Mesendoderm (in vitro differentiated cells): ENCODE data around the gene GPRIN1.
A peak's percentile ranks its signal among the peaks of the same experiment; 100 is the strongest.

Experiments
- DNase-seq: peaks from one replicate; pipeline ENCODE4 v3.0.0; 2013
- H2AK5ac ChIP-seq: 2 replicates; pipeline ENCODE4 v1.6.1; 2013; ENCODE audit warnings: low read length, inconsistent platforms
- H2BK120ac ChIP-seq: 2 replicates; pipeline ENCODE4 v1.6.1; 2013; ENCODE audit warnings: low read depth, mild to moderate bottlenecking, low read length, moderate library complexity, mixed read lengths
- H2BK15ac ChIP-seq: replicated peaks from 2 replicates; pipeline ENCODE4 v1.6.1; 2013; ENCODE audit warnings: low read depth, mild to moderate bottlenecking, moderate library complexity
- H2BK5ac ChIP-seq: 2 replicates; pipeline ENCODE4 v1.6.1; 2013; ENCODE audit warnings: low read length, inconsistent platforms
- H3K18ac ChIP-seq: 2 replicates; pipeline ENCODE4 v1.6.1; 2013; ENCODE audit warnings: mild to moderate bottlenecking, low read length, mixed read lengths
- H3K23ac ChIP-seq: one replicate; pipeline ENCODE4 v1.6.1; 2013; ENCODE audit warnings: low read length
- H3K27ac ChIP-seq: 2 replicates; pipeline ENCODE4 v1.5.1; 2013; ENCODE audit warnings: low read depth, mild to moderate bottlenecking, inconsistent platforms, low read length, moderate library complexity
- H3K27me3 ChIP-seq: 2 replicates; pipeline ENCODE4 v1.6.1; 2013; ENCODE audit warnings: low read length, control low read depth, mild to moderate bottlenecking, inconsistent platforms; ENCODE audit not compliant: insufficient read depth, poor library complexity
- H3K36me3 ChIP-seq: 2 replicates; pipeline ENCODE4 v1.6.1; 2013; ENCODE audit warnings: low read length, inconsistent platforms; ENCODE audit not compliant: control insufficient read depth, insufficient read depth
- H3K4ac ChIP-seq: one replicate; pipeline ENCODE4 v1.6.1; 2013; ENCODE audit warnings: low read depth, mild to moderate bottlenecking, low read length, moderate library complexity
- H3K4me1 ChIP-seq: 2 replicates; pipeline ENCODE4 v1.6.1; 2013; ENCODE audit warnings: low read depth, low read length, inconsistent platforms; ENCODE audit not compliant: control insufficient read depth
- H3K4me2 ChIP-seq: 2 replicates; pipeline ENCODE4 v1.6.1; 2013; ENCODE audit warnings: low read length
- H3K4me3 ChIP-seq: 2 replicates; pipeline ENCODE4 v1.5.1; 2013; ENCODE audit warnings: mild to moderate bottlenecking, low read length
- H3K56ac ChIP-seq: one replicate; pipeline ENCODE4 v1.6.1; 2013; ENCODE audit warnings: low read length
- H3K79me1 ChIP-seq: 2 replicates; pipeline ENCODE4 v1.6.1; 2013; ENCODE audit warnings: low read length, inconsistent platforms
- H3K79me2 ChIP-seq: 2 replicates; pipeline ENCODE4 v1.6.1; 2013; ENCODE audit warnings: mild to moderate bottlenecking, low read length; ENCODE audit not compliant: control insufficient read depth, insufficient read depth
- H3K9ac ChIP-seq: 2 replicates; pipeline ENCODE4 v1.6.1; 2013; ENCODE audit warnings: low read length, inconsistent platforms
- H4K5ac ChIP-seq: one replicate; pipeline ENCODE4 v1.6.1; 2013; ENCODE audit warnings: low read length
- H4K8ac ChIP-seq: one replicate; pipeline ENCODE4 v1.6.1; 2013; ENCODE audit warnings: low read depth, mild to moderate bottlenecking, control low read depth, low read length, moderate library complexity
- WGBS: extraction: QIAGEN DNeasy Blood & Tissue Kit; methylation state at CpG from one replicate; pipeline ENCODE4 v1.1.7; 2013; ENCODE audit warnings: low lambda C conversion rate, missing lambda C conversion rate; ENCODE audit not compliant: insufficient coverage; ENCODE audit errors: extremely low coverage; 5-methylcytosine and 5-hydroxymethylcytosine counted together

Gene GPRIN1

GRCh38 chr5:176632745-176633144, 22.8 kb upstream of the GPRIN1 start:
- H3K79me2 ChIP-seq, result no peaks in the 10 kb centered on the region
- peaks cover 8% of the 10 kb centered on the region for H3K27me3 ChIP-seq
- H3K4me2 ChIP-seq, result no peak overlapping the region
- no peak overlapping the region for H3K56ac ChIP-seq
- no peak overlapping the region for H3K9ac ChIP-seq
- H3K27ac ChIP-seq, result no peak overlapping the region
- no peak overlapping the region for H3K4me3 ChIP-seq
- peaks cover 5% of the 10 kb centered on the region for H3K4me1 ChIP-seq
- no peak overlapping the region for H3K4ac ChIP-seq
- no peak overlapping the region for H4K8ac ChIP-seq
- H2BK15ac ChIP-seq, result no peak overlapping the region
- WGBS, result no CpG with 5 or more reads among the region's 2 CpGs
- no peak overlapping the region for H3K23ac ChIP-seq
- no peaks in the 10 kb centered on the region for H3K79me1 ChIP-seq
- H2BK5ac ChIP-seq, result no peak overlapping the region
- H2AK5ac ChIP-seq, result no peak overlapping the region
- no peak for DNase-seq
- H2BK120ac ChIP-seq, result no peak overlapping the region
- H3K36me3 ChIP-seq, result no peaks in the 10 kb centered on the region
- no peak overlapping the region for H3K18ac ChIP-seq
- no peak overlapping the region for H4K5ac ChIP-seq

- H3K79me2 ChIP-seq, result no peaks in the 10 kb centered on the region
- peaks cover 8% of the 10 kb centered on the region for H3K27me3 ChIP-seq
- no peak overlapping the region for H3K9ac ChIP-seq
- H3K36me3 ChIP-seq, result no peaks in the 10 kb centered on the region
- no peak overlapping the region for H3K4me3 ChIP-seq
- H4K8ac ChIP-seq, result no peak overlapping the region
- no peak overlapping the region for H3K18ac ChIP-seq
- no peak overlapping the region for H2AK5ac ChIP-seq
- H4K5ac ChIP-seq, result no peak overlapping the region
- H3K23ac ChIP-seq, result no peak overlapping the region
- no peak overlapping the region for H3K4me2 ChIP-seq
- no peak overlapping the region for H2BK15ac ChIP-seq
- H3K27ac ChIP-seq, result no peak overlapping the region
- no peak overlapping the region for H3K56ac ChIP-seq
- H3K4me1 ChIP-seq, result peaks cover 5% of the 10 kb centered on the region
- no peaks in the 10 kb centered on the region for H3K79me1 ChIP-seq
- no peak overlapping the region for H3K4ac ChIP-seq
- no peak for DNase-seq
- WGBS, result no CpG with 5 or more reads among the region's 7 CpGs
- H2BK5ac ChIP-seq, result no peak overlapping the region
- H2BK120ac ChIP-seq, result no peak overlapping the region
Observed at GRCh38 chr5:176631383-176632200, 21.6 kb upstream of the GPRIN1 start.

- H3K27ac ChIP-seq, result no peak overlapping the region
- no peak overlapping the region for H4K8ac ChIP-seq
- no peak overlapping the region for H3K18ac ChIP-seq
- DNase-seq, result no peak
- H3K4me3 ChIP-seq, result no peak overlapping the region
- H3K4me1 ChIP-seq, result peaks cover 5% of the 10 kb centered on the region
- no peaks in the 10 kb centered on the region for H3K79me1 ChIP-seq
- H3K79me2 ChIP-seq, result no peaks in the 10 kb centered on the region
- H3K56ac ChIP-seq, result no peak overlapping the region
- H3K36me3 ChIP-seq, result no peaks in the 10 kb centered on the region
- H3K23ac ChIP-seq, result no peak overlapping the region
- no peak overlapping the region for H3K4ac ChIP-seq
- H4K5ac ChIP-seq, result no peak overlapping the region
- no peak overlapping the region for H2BK120ac ChIP-seq
- H2BK15ac ChIP-seq, result no peak overlapping the region
- WGBS, result no CpG with 5 or more reads among the region's 20 CpGs
- no peak overlapping the region for H3K9ac ChIP-seq
- no peak overlapping the region for H2AK5ac ChIP-seq
- peaks cover 8% of the 10 kb centered on the region for H3K27me3 ChIP-seq
- H3K4me2 ChIP-seq, result peak overlapping the region; percentile 85
- H2BK5ac ChIP-seq, result no peak overlapping the region
Observed at GRCh38 chr5:176630681-176631222, 20.8 kb upstream of the GPRIN1 start.

- no peak within 1 kb of the TSS for H3K27ac ChIP-seq
- no CpG with 5 or more reads among the region's 94 CpGs for WGBS
- H3K18ac ChIP-seq, result no peak within 1 kb of the TSS
- H3K9ac ChIP-seq, result peak within 1 kb of the TSS; percentile 68
- peak within 1 kb of the TSS; percentile 78 for H3K56ac ChIP-seq
- H3K23ac ChIP-seq, result no peak within 1 kb of the TSS
- H4K8ac ChIP-seq, result no peak within 1 kb of the TSS
- H2BK120ac ChIP-seq, result no peak within 1 kb of the TSS
- no peak within 1 kb of the TSS for H2BK5ac ChIP-seq
- H3K4me2 ChIP-seq, result peak within 1 kb of the TSS; percentile 100
- DNase-seq, result peak; percentile 70
- peaks cover 8% of the 10 kb centered on the region for H3K27me3 ChIP-seq
- no peaks in the 10 kb centered on the region for H3K36me3 ChIP-seq
- H3K4me3 ChIP-seq, result peak within 1 kb of the TSS; percentile 69
- no peaks in the 10 kb centered on the region for H3K79me2 ChIP-seq
- H3K4ac ChIP-seq, result no peak within 1 kb of the TSS
- H2BK15ac ChIP-seq, result no peak within 1 kb of the TSS
- H3K79me1 ChIP-seq, result no peaks in the 10 kb centered on the region
- H4K5ac ChIP-seq, result no peak within 1 kb of the TSS
- peaks cover 5% of the 10 kb centered on the region for H3K4me1 ChIP-seq
- H2AK5ac ChIP-seq, result no peak within 1 kb of the TSS
Observed at GRCh38 chr5:176629853-176630680, 20.1 kb upstream of the GPRIN1 start, which contains the start of the genes EIF4E1B and SNCB. EIF4E1B (plus strand) TSS chr5:176630675; CDS start chr5:176642788, 12,113 bp downstream. SNCB (minus strand) TSS chr5:176630534; CDS start chr5:176629654, 880 bp downstream.

- peak overlapping the region; percentile 100 for H3K4me2 ChIP-seq
- WGBS, result no CpG with 5 or more reads among the region's 34 CpGs
Observed at GRCh38 chr5:176629317-176629852, 19.4 kb upstream of the GPRIN1 start.

More at GRCh38 chr5:176629317-176629852, 19.4 kb upstream of the GPRIN1 start:
- no peak overlapping the region for H2BK120ac ChIP-seq
- no peaks in the 10 kb centered on the region for H3K36me3 ChIP-seq
- H3K27ac ChIP-seq, result no peak overlapping the region
- no peak overlapping the region for H3K23ac ChIP-seq
- H3K27me3 ChIP-seq, result peaks cover 8% of the 10 kb centered on the region
- peak overlapping the region; percentile 42 for H3K56ac ChIP-seq
- no peak for DNase-seq
- no peaks in the 10 kb centered on the region for H3K79me2 ChIP-seq
- no peak overlapping the region for H2BK5ac ChIP-seq
- H4K5ac ChIP-seq, result no peak overlapping the region
- no peaks in the 10 kb centered on the region for H3K79me1 ChIP-seq
- no peak overlapping the region for H3K4me3 ChIP-seq
- H3K4ac ChIP-seq, result no peak overlapping the region
- H2AK5ac ChIP-seq, result no peak overlapping the region
- no peak overlapping the region for H3K18ac ChIP-seq
- peaks cover 5% of the 10 kb centered on the region for H3K4me1 ChIP-seq
- peak overlapping the region; percentile 68 for H3K9ac ChIP-seq
- no peak overlapping the region for H2BK15ac ChIP-seq
- H4K8ac ChIP-seq, result no peak overlapping the region
